HCT116 (cell line): ENCODE data around the gene ZNF341.

Experiments used
- POLR2A ChIP-seq: IDR thresholded peaks from 2 replicates; pipeline ENCODE4 v1.7.0; 2011; ENCODE audit warnings: borderline replicate concordance; ENCODE audit not compliant: insufficient read depth, insufficient read length; ENCODE audit errors: extremely low read depth
- POLR2AphosphoS5 ChIP-seq: IDR thresholded peaks from 2 replicates; pipeline ENCODE4 v1.6.1; 2011; ENCODE audit warnings: mild to moderate bottlenecking, low read depth, low read length, moderate library complexity

- no peak for TF ChIP-seq POLR2AphosphoS5
- TF ChIP-seq POLR2A = no peak
Measured at GRCh38 chr20:33812152-33812849, 80.5 kb downstream of the ZNF341 start.
